ENCODE results near the gene SH2D5. TPM values are rescaled to one million over a fixed set of nuclear protein-coding genes. Genes with fewer than 3 reads are reported as not detected.

The SH2D5 gene
- total RNA-seq, 1 experiment from 2014 or later: 7.1 TPM

DNA sequence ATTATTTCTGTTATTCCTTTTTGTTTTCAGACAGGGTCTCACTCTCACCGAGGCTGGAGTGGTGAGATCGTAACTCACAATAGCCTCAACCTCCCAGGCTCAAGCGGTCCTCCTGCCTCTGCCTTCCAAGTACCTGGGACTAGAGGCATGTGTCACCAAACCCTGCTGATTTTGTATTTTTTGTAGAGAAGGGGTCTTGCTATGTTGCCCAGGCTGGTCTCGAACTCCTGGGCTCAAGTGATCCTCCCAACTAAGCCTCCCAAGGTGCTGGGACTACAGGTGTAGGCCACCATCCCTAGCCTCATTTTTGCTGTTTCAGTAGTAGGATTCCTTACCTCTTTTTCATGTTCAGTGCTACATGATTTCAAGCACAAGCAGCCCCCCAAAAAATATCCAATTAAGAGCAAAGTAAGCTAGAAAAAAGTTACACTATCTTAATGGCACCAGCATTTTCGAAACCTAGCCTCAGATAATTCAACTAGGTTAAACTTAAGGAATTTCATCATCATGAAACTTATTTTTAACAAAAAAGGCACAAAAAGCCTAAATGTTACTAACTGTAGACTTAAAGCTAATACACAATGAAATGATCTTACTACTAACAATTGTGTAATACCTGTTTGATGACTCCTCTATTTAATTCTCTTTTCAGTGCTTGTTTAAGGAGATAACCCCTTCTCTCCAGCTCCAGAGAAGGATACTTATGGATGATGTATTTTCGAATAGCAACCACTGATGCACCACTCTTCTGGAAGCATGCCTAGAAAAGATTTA is 38.0 kb upstream of the SH2D5 start:
- no peak overlapping the region for H2AFZ ChIP-seq (ENCODE audit: low read length)
- no peak overlapping the region for H3K9ac ChIP-seq (ENCODE audit: low read length)
- no peaks in the 10 kb centered on the region for H3K9me2 ChIP-seq (replicated peaks; ENCODE audit: low read length)
- no peak overlapping the region for H3K27ac ChIP-seq (ENCODE audit: low read length)
- no peaks in the 10 kb centered on the region for H3F3A ChIP-seq (ENCODE audit: low read length, unreplicated experiment)
- no TSS peak for BruUV-seq (replicated peaks)
- CTCF ChIA-PET: interaction anchor here (0.6 kb wide), 1 partner anchor 221 kb away, joined by 4 read pairs; no protein-coding TSS in a partner anchor
- no peaks in the 10 kb centered on the region for H3K4me1 ChIP-seq (ENCODE audit: insufficient read depth, low read length)
- DNase-seq: no peak
- peaks cover 5% of the 10 kb centered on the region; the same call in 1 of the 2 replicates for H4K20me1 ChIP-seq (ENCODE audit: low read length)
- TF ChIP-seq EZH2 (IDR thresholded peaks at IDR 0.05; ENCODE audit: low read length, unreplicated experiment) (no peak), EZH2phosphoT487 (IDR thresholded peaks at IDR 0.05; ENCODE audit: borderline replicate concordance, low read length) (no peak)
- TF ChIP-seq, protein P1, sequence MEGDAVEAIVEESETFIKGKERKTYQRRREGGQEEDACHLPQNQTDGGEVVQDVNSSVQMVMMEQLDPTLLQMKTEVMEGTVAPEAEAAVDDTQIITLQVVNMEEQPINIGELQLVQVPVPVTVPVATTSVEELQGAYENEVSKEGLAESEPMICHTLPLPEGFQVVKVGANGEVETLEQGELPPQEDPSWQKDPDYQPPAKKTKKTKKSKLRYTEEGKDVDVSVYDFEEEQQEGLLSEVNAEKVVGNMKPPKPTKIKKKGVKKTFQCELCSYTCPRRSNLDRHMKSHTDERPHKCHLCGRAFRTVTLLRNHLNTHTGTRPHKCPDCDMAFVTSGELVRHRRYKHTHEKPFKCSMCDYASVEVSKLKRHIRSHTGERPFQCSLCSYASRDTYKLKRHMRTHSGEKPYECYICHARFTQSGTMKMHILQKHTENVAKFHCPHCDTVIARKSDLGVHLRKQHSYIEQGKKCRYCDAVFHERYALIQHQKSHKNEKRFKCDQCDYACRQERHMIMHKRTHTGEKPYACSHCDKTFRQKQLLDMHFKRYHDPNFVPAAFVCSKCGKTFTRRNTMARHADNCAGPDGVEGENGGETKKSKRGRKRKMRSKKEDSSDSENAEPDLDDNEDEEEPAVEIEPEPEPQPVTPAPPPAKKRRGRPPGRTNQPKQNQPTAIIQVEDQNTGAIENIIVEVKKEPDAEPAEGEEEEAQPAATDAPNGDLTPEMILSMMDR (conservative IDR thresholded peaks at IDR 0.05; ENCODE audit: low read depth, low read length): no peak
- POLR2A ChIA-PET (ENCODE audit: unreplicated experiment): no interaction called here
- intact Hi-C loops (cut with micrococcal nuclease): no loop called here
- H3K4me3 ChIP-seq (ENCODE audit: low read length): no peak overlapping the region
- H3K79me2 ChIP-seq (ENCODE audit: low read length): peaks cover 20% of the 10 kb centered on the region
- H3K36me3 ChIP-seq (ENCODE audit: low read depth, low read length): peaks cover 90% of the 10 kb centered on the region
- no peak for ATAC-seq
- no peaks in the 10 kb centered on the region for H3K27me3 ChIP-seq (ENCODE audit: low read length)
- no peaks in the 10 kb centered on the region for H3K9me3 ChIP-seq (ENCODE audit: low read length)
- H3K4me2 ChIP-seq (ENCODE audit: low read length): no peak overlapping the region

DNA sequence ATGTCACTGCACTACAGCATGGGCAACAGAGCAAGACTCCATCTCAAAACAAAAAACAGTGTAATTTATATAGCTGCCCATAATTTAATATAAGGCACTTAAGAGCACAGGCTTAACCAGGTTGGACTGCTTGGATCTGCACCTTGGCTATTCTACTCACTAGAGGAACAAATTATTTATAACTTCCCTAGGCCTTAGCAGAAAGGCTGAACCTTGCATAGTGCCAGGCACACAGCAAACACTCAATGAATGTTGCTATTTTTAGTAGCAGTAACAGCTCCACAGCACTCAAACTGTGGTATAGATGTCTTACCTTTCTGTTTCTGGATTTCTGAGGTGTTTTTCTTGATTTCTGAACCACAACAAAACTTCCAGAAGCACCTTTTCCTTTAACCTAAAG is 34.8 kb upstream of the SH2D5 start:
- ATAC-seq (no peak), DNase-seq (no peak)
- Histone ChIP-seq H3K9me2 (replicated peaks; ENCODE audit: low read length) (no peaks in the 10 kb centered on the region), H3K79me2 (ENCODE audit: low read length) (peaks cover 6% of the 10 kb centered on the region), H3F3A (ENCODE audit: low read length, unreplicated experiment) (no peaks in the 10 kb centered on the region), H3K4me2 (ENCODE audit: low read length) (no peak overlapping the region), H2AFZ (ENCODE audit: low read length) (no peak overlapping the region), H3K4me1 (ENCODE audit: insufficient read depth, low read length) (no peaks in the 10 kb centered on the region), H3K36me3 (ENCODE audit: low read depth, low read length) (peaks cover 89% of the 10 kb centered on the region), H3K9ac (ENCODE audit: low read length) (no peak overlapping the region), H3K27me3 (ENCODE audit: low read length) (no peaks in the 10 kb centered on the region), H3K4me3 (ENCODE audit: low read length) (no peak overlapping the region), H4K20me1 (ENCODE audit: low read length) (no peaks in the 10 kb centered on the region), H3K27ac (ENCODE audit: low read length) (no peak overlapping the region), H3K9me3 (ENCODE audit: low read length) (no peaks in the 10 kb centered on the region)
- intact Hi-C loops (cut with micrococcal nuclease): no loop called here
- POLR2A ChIA-PET (ENCODE audit: unreplicated experiment): no interaction called here
- no peak for TF ChIP-seq EZH2phosphoT487 (IDR thresholded peaks at IDR 0.05; ENCODE audit: borderline replicate concordance, low read length)
- no peak for TF ChIP-seq EZH2 (IDR thresholded peaks at IDR 0.05; ENCODE audit: low read length, unreplicated experiment)
- TF ChIP-seq, protein P1 (conservative IDR thresholded peaks at IDR 0.05; ENCODE audit: low read depth, low read length): no peak
- BruUV-seq (replicated peaks): no TSS peak
- CTCF ChIA-PET: no interaction called here

DNA sequence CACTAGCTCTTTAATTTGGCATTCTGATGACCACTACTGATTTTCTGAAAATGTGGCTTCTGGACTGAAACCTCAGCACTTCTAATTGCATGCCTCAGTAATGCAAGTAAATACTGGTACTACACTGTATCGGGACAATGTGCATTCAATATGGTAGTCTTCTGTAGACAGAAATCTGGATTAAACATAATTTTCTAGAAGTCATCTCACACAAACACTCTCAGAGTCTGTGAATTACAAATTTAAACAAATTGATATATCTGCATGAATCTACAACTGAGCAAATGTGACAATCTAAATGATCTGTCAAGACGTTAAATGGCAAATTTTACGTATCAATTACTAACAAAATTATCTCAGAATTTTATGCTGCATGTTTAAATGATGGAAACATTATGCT is 30.9 kb upstream of the SH2D5 start:
- TF ChIP-seq, protein P1 (conservative IDR thresholded peaks at IDR 0.05; ENCODE audit: low read depth, low read length): no peak
- TF ChIP-seq EZH2 (IDR thresholded peaks at IDR 0.05; ENCODE audit: low read length, unreplicated experiment): no peak
- no peak for TF ChIP-seq EZH2phosphoT487 (IDR thresholded peaks at IDR 0.05; ENCODE audit: borderline replicate concordance, low read length)
- Histone ChIP-seq H3K4me3 (ENCODE audit: low read length) (no peak overlapping the region), H3K9me2 (replicated peaks; ENCODE audit: low read length) (no peaks in the 10 kb centered on the region), H3K4me1 (ENCODE audit: insufficient read depth, low read length) (no peaks in the 10 kb centered on the region), H3K9me3 (ENCODE audit: low read length) (no peaks in the 10 kb centered on the region), H4K20me1 (ENCODE audit: low read length) (no peaks in the 10 kb centered on the region), H3K36me3 (ENCODE audit: low read depth, low read length) (peaks cover 78% of the 10 kb centered on the region), H3K27me3 (ENCODE audit: low read length) (no peaks in the 10 kb centered on the region), H3K4me2 (ENCODE audit: low read length) (no peak overlapping the region), H2AFZ (ENCODE audit: low read length) (no peak overlapping the region), H3K79me2 (ENCODE audit: low read length) (no peaks in the 10 kb centered on the region), H3K27ac (ENCODE audit: low read length) (no peak overlapping the region), H3K9ac (ENCODE audit: low read length) (no peak overlapping the region), H3F3A (ENCODE audit: low read length, unreplicated experiment) (no peaks in the 10 kb centered on the region)
- DNase-seq (no peak), ATAC-seq (no peak)
- intact Hi-C loops (cut with micrococcal nuclease): no loop called here
- ChIA-PET POLR2A (ENCODE audit: unreplicated experiment) (no interaction called here), CTCF (no interaction called here)
- BruUV-seq (replicated peaks): no TSS peak
